ENCODE data around the gene PTPRG.

DNA sequence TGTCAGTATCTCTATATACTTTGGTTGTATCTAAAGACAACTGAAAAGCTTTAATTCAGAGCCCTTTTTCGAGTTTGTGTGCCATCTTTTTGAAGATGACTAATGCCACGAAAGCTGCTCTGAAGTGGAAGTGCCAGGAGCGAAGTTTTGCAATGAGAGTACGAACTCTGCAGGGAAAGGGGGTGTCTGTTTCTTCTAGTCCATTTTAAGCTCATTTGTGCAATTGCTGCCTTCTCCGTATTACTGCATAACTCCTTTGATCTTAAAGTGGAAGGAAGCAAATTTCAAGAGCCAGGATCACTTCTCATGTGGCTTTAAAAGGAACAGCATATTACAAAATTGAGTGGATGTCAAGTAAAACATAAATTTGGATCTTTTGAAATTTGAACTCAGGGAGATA is 566.7 kb downstream of the PTPRG start:
- TF ChIP-seq, protein P1, sequence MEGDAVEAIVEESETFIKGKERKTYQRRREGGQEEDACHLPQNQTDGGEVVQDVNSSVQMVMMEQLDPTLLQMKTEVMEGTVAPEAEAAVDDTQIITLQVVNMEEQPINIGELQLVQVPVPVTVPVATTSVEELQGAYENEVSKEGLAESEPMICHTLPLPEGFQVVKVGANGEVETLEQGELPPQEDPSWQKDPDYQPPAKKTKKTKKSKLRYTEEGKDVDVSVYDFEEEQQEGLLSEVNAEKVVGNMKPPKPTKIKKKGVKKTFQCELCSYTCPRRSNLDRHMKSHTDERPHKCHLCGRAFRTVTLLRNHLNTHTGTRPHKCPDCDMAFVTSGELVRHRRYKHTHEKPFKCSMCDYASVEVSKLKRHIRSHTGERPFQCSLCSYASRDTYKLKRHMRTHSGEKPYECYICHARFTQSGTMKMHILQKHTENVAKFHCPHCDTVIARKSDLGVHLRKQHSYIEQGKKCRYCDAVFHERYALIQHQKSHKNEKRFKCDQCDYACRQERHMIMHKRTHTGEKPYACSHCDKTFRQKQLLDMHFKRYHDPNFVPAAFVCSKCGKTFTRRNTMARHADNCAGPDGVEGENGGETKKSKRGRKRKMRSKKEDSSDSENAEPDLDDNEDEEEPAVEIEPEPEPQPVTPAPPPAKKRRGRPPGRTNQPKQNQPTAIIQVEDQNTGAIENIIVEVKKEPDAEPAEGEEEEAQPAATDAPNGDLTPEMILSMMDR (IDR thresholded peaks at IDR 0.05 in 2 of 3, conservative IDR thresholded peaks at IDR 0.05 in 1 of 3; ENCODE audit: borderline replicate concordance in 1 of 3, insufficient read depth in 1 of 3, low read depth in 2 of 3, low read length in 2 of 3), result no peak
- no peak for TF ChIP-seq EZH2 (IDR thresholded peaks at IDR 0.05)
- TF ChIP-seq POLR2AphosphoS5 (IDR thresholded peaks at IDR 0.05; ENCODE audit: low read depth, low read length), result no peak
- TF ChIP-seq SRF (IDR thresholded peaks at IDR 0.05; ENCODE audit: low read depth), result no peak
- TF ChIP-seq JUND (IDR thresholded peaks at IDR 0.05), result no peak
- TF ChIP-seq RAD21 (IDR thresholded peaks at IDR 0.05; ENCODE audit: low read depth), result no peak
- no peak for TF ChIP-seq MAX (IDR thresholded peaks at IDR 0.05)
- TF ChIP-seq ZNF274 (IDR thresholded peaks at IDR 0.05; ENCODE audit: low read depth, low read length), result no peak
- no peak for TF ChIP-seq SIN3A (IDR thresholded peaks at IDR 0.05; ENCODE audit: low read depth)
- no peak for TF ChIP-seq POLR2A (IDR thresholded peaks at IDR 0.05; ENCODE audit: borderline replicate concordance, extremely low read depth, insufficient read depth, insufficient read length)
- TF ChIP-seq CEBPB (IDR thresholded peaks at IDR 0.05; ENCODE audit: low read depth), result no peak
- no peak for TF ChIP-seq YY1 (IDR thresholded peaks at IDR 0.05; ENCODE audit: extremely low read depth, insufficient replicate concordance, low read depth, low read length)
- TF ChIP-seq ATF3 (IDR thresholded peaks at IDR 0.05), result no peak
